CD14-positive monocyte (primary cell): Measurements from ENCODE around the gene XXYLT1. TPM values are rescaled to one million over a fixed set of nuclear protein-coding genes. Genes with fewer than 3 reads are reported as not detected.

ENCODE experiments used
- DNase-seq, 3 donors: peaks; one replicate each; pipeline ENCODE4 v3.0.0-alpha.2; 2011 to 2022
- H2AFZ ChIP-seq: 2 replicates; pipeline ENCODE4 v1.6.0; 2012; ENCODE audit warnings: mild to moderate bottlenecking, low read depth, low read length, inconsistent platforms; ENCODE audit not compliant: insufficient read depth, poor library complexity, severe bottlenecking
- H3K27ac ChIP-seq, 2 donors: 1 replicate in 1 of 2; 2 replicates in 1 of 2; pipeline ENCODE4 v1.5.1; 2012 to 2013; ENCODE audit warnings: low read length in 2 of 2, control low read depth in 1 of 2, inconsistent platforms in 1 of 2, low read depth in 1 of 2, mild to moderate bottlenecking in 1 of 2
- H3K27me3 ChIP-seq, 2 donors: one replicate each; pipeline versions ENCODE4 v1.6.0 to v1.6.1; 2011 to 2013; ENCODE audit warnings: low read length in 2 of 2; ENCODE audit not compliant: control insufficient read depth in 2 of 2, insufficient read depth in 2 of 2
- H3K36me3 ChIP-seq, 2 donors: replicated peaks in 1 of 2; 1 replicate in 1 of 2; 2 replicates in 1 of 2; pipeline versions ENCODE4 v1.5.1 to v1.6.1; 2012 to 2013; ENCODE audit warnings: low read length in 2 of 2, control low read depth in 1 of 2, inconsistent platforms in 1 of 2, mild to moderate bottlenecking in 1 of 2; ENCODE audit not compliant: insufficient read depth in 2 of 2, control insufficient read depth in 1 of 2
- H3K4me1 ChIP-seq, 2 donors: 1 replicate in 1 of 2; 2 replicates in 1 of 2; pipeline versions ENCODE4 v1.5.1 to v1.6.1; 2012 to 2013; ENCODE audit warnings: low read length in 2 of 2, control low read depth in 1 of 2, inconsistent platforms in 1 of 2, mild to moderate bottlenecking in 1 of 2, moderate library complexity in 1 of 2; ENCODE audit not compliant: insufficient read depth in 2 of 2, control insufficient read depth in 1 of 2
- H3K4me2 ChIP-seq: replicated peaks from 2 replicates; pipeline ENCODE3; 2012; ENCODE audit warnings: low read length, moderate library complexity, mild to moderate bottlenecking; ENCODE audit not compliant: poor library complexity, severe bottlenecking; ENCODE audit errors: extremely low read depth
- H3K4me3 ChIP-seq, 3 experiments: fragments of 200-600 bp in 1 of 3; sonication (generic) in 1 of 3; replicated peaks in 1 of 3; 1 replicate in 2 of 3; 2 replicates in 1 of 3; pipeline ENCODE4 v1.5.1; 2011 to 2013; ENCODE audit warnings: low read length in 3 of 3, mild to moderate bottlenecking in 3 of 3, control low read depth in 2 of 3, low read depth in 2 of 3, inconsistent platforms in 1 of 3, moderate library complexity in 1 of 3
- H3K79me2 ChIP-seq: 2 replicates; pipeline ENCODE4 v1.6.0; 2012; ENCODE audit warnings: mild to moderate bottlenecking, control low read depth, inconsistent platforms, low read length, moderate library complexity; ENCODE audit not compliant: insufficient read depth
- H3K9ac ChIP-seq: 2 replicates; pipeline ENCODE4 v1.6.0; 2017; ENCODE audit warnings: low read length, mild to moderate bottlenecking; ENCODE audit not compliant: insufficient read depth, poor library complexity, severe bottlenecking
- H3K9me3 ChIP-seq, 2 donors: replicated peaks in 1 of 2; 1 replicate in 1 of 2; 2 replicates in 1 of 2; pipeline versions ENCODE4 v1.5.1 to v1.6.1; 2012 to 2013; ENCODE audit warnings: low read length in 2 of 2, control low read depth in 1 of 2; ENCODE audit not compliant: control insufficient read depth in 1 of 2, insufficient read depth in 1 of 2
- H4K20me1 ChIP-seq: 2 replicates; pipeline ENCODE4 v1.6.0; 2012; ENCODE audit warnings: mild to moderate bottlenecking, low read length, control low read depth, moderate library complexity; ENCODE audit not compliant: insufficient read depth
- H3K27ac Mint-ChIP-seq, 7 donors: one replicate each; pipeline ENCODE4 v1.8.0; 2020; ENCODE audit warnings: mild to moderate bottlenecking in 7 of 7, mixed read lengths in 7 of 7, moderate library complexity in 6 of 7, inconsistent platforms in 2 of 7
- H3K27me3 Mint-ChIP-seq, 3 donors: one replicate each; pipeline ENCODE4 v1.8.0; 2021 to 2022; ENCODE audit warnings: low read depth in 3 of 3, mild to moderate bottlenecking in 3 of 3, mixed read lengths in 3 of 3, moderate library complexity in 3 of 3, inconsistent platforms in 1 of 3
- H3K36me3 Mint-ChIP-seq, 2 donors: one replicate each; pipeline ENCODE4 v1.8.0; 2020; ENCODE audit warnings: mixed read lengths in 2 of 2, inconsistent platforms in 1 of 2, mild to moderate bottlenecking in 1 of 2
- H3K4me1 Mint-ChIP-seq: one replicate; pipeline ENCODE4 v1.8.0; 2020; ENCODE audit warnings: mild to moderate bottlenecking, mixed read lengths
- H3K4me3 Mint-ChIP-seq, 2 donors: one replicate each; pipeline ENCODE4 v1.8.0; 2020; ENCODE audit warnings: mild to moderate bottlenecking in 2 of 2, mixed read lengths in 2 of 2, moderate library complexity in 1 of 2
- H3K9me3 Mint-ChIP-seq, 7 donors: one replicate each; pipeline ENCODE4 v1.8.0; 2020 to 2022; ENCODE audit warnings: mixed read lengths in 7 of 7, mild to moderate bottlenecking in 6 of 7, moderate library complexity in 6 of 7, inconsistent platforms in 2 of 7
- CTCF ChIP-seq: fragments of 200-600 bp; IDR thresholded peaks from one replicate; pipeline ENCODE4 v1.8.0; 2022; ENCODE audit warnings: antibody characterized with exemption, mild to moderate bottlenecking
- WGBS: methylation state at CpG from one replicate; pipeline ENCODE4 v1.1.5; 2013; ENCODE audit warnings: missing lambda C conversion rate; ENCODE audit not compliant: insufficient coverage; 5-methylcytosine and 5-hydroxymethylcytosine counted together
- intact Hi-C, 2 donors: fragments of 100-400 bp; cut with micrococcal nuclease; formaldehyde crosslinking; loops; one replicate each; pipeline versions ENCODE4 v1.15.0 to v1.15.1; 2023
- polyA plus RNA-seq, 3 donors: library from polyadenylated mRNA; depleted of rRNA in 1 of 3; unstranded in 2 of 3; stranded (reverse) in 1 of 3; fragments of 300-500 nt in 2 of 3; fragments of >200 nt in 1 of 3; fragmentation: Illumina TruSeq in 2 of 3; gene quantifications; 1 replicate in 2 of 3; 2 replicates in 1 of 3; pipeline ENCODE4 v1.2.3, GENCODE V29; 2012 to 2021

Gene XXYLT1
- polyA plus RNA-seq, 3 donors: 11.8 to 13.5 (median 13.2) TPM

- Mint-ChIP-seq H3K4me3 (no peak overlapping the region), H3K9me3 (peaks cover 0 to 5% (median 4%) of the 10 kb centered on the region in 7 donors), H3K4me1 (peaks cover 52% of the 10 kb centered on the region), H3K27ac (peak overlapping the region in 2 of 7 donors; percentile 22 to 64), H3K36me3 (peaks cover under 1 to 3% of the 10 kb centered on the region in 2 donors), H3K27me3 (peaks cover 0 to 2% (median 1%) of the 10 kb centered on the region in 3 donors)
- Histone ChIP-seq H3K9ac (no peak overlapping the region), H3K36me3 (no peaks in the 10 kb centered on the region), H2AFZ (no peak overlapping the region), H3K4me3 (no peak overlapping the region), H3K9me3 (no peaks in the 10 kb centered on the region), H3K79me2 (no peaks in the 10 kb centered on the region), H3K4me1 (peaks cover 43 to 45% of the 10 kb centered on the region in 2 donors), H4K20me1 (no peaks in the 10 kb centered on the region), H3K4me2 (no peak overlapping the region), H3K27ac (no peak overlapping the region), H3K27me3 (no peaks in the 10 kb centered on the region)
- 96% methylated on average over 5 of the region's 5 CpGs for WGBS
- no peak for DNase-seq
- TF ChIP-seq CTCF: no peak
- intact Hi-C loops: no loop called here
Measured at GRCh38 chr3:195170496-195170895, 100.5 kb downstream of the XXYLT1 start.

GRCh38 chr3:195169011-195169649 lies 101.8 kb downstream of the XXYLT1 start:
- no peak overlapping the region for H3K4me2 ChIP-seq
- peaks cover 0 to 2% (median 0%) of the 10 kb centered on the region in 7 donors for H3K9me3 Mint-ChIP-seq

More at GRCh38 chr3:195169011-195169649, 101.8 kb downstream of the XXYLT1 start:
- Histone ChIP-seq H3K27ac (no peak overlapping the region), H3K9me3 (no peaks in the 10 kb centered on the region), H3K79me2 (no peaks in the 10 kb centered on the region), H4K20me1 (no peaks in the 10 kb centered on the region), H3K4me1 (peaks cover 52 to 54% of the 10 kb centered on the region in 2 donors), H3K4me3 (no peak overlapping the region), H3K36me3 (no peaks in the 10 kb centered on the region), H2AFZ (no peak overlapping the region), H3K27me3 (no peaks in the 10 kb centered on the region), H3K9ac (no peak overlapping the region)
- Mint-ChIP-seq H3K27me3 (peaks cover 0 to 6% (median 2%) of the 10 kb centered on the region in 3 donors), H3K4me1 (peaks cover 54% of the 10 kb centered on the region), H3K36me3 (no peaks in the 10 kb centered on the region), H3K4me3 (no peak overlapping the region), H3K27ac (no peak overlapping the region)
- no peak for TF ChIP-seq CTCF
- 99% methylated on average over 18 of the region's 23 CpGs for WGBS
- intact Hi-C loops: no loop called here
- no peak for DNase-seq
